ENCODE results near the gene LGR5. TPM values are rescaled to one million over a fixed set of nuclear protein-coding genes. Genes with fewer than 3 reads are reported as not detected.

The LGR5 gene
- total and polyA plus RNA-seq, 9 of the 15 experiments (the other 6 are each of a cell fraction or from before 2014, with no cell fraction given), result not detected

GRCh38 chr12:71441836-71442566, 2.4 kb downstream of the LGR5 start:
- H2AFZ ChIP-seq (ENCODE audit: low read depth, low read length), result no peak overlapping the region
- 2% methylated on average over 4 of the region's 4 CpGs for WGBS (ENCODE audit: insufficient coverage, low coverage, missing lambda C conversion rate)
- no peaks in the 10 kb centered on the region for H3K36me3 ChIP-seq (ENCODE audit: control insufficient read depth, insufficient read depth, low read length)
- no peak overlapping the region for H3K27ac ChIP-seq (ENCODE audit: extremely low read depth, low read depth, low read length)
- no peaks in the 10 kb centered on the region for H3K9me1 ChIP-seq (ENCODE audit: control insufficient read depth, insufficient read depth, low read length)
- peaks cover 20 to 29% of the 10 kb centered on the region in 2 experiments for H3K27me3 ChIP-seq (ENCODE audit: control insufficient read depth in 2 of 2, insufficient read depth in 2 of 2, low read length in 2 of 2)
- no peak overlapping the region for H3K9ac ChIP-seq (ENCODE audit: insufficient read depth in 1 of 2, low read depth in 2 of 2, low read length in 2 of 2)
- no TSS peak for BruUV-seq (replicated peaks)
- ChIA-PET CTCF (ENCODE audit: low intra/inter-chr PET ratio) (no interaction called here), POLR2A (interaction anchor here (0.7 kb wide), 1 partner anchor 11 kb away, joined by 3 read pairs; no protein-coding TSS in a partner anchor)
- intact Hi-C loops (cut with micrococcal nuclease) (no loop called here), in situ Hi-C loops (cut with MboI) (no loop called here)
- ATAC-seq (no peak), FAIRE-seq (no peak), DNase-seq (ENCODE audit: extremely low read depth in 1 of 4, low spot score in 3 of 4) (no peak)
- no peaks in the 10 kb centered on the region for H3K79me2 ChIP-seq (ENCODE audit: control insufficient read depth, insufficient read depth, low read length)
- H4K20me1 ChIP-seq (replicated peaks; ENCODE audit: control insufficient read depth, insufficient read depth, low read length), result no peaks in the 10 kb centered on the region; the same call in 1 of the 2 replicates
- H3K4me1 ChIP-seq (replicated peaks in 1 of 2; ENCODE audit: control insufficient read depth in 2 of 2, insufficient read depth in 2 of 2, low read length in 2 of 2), result peaks cover 0 to 18% of the 10 kb centered on the region in 2 experiments; a peak in 3 of 5 replicates
- H3K4me2 ChIP-seq (ENCODE audit: insufficient read depth, low read length), result no peak overlapping the region
- H3K4me3 ChIP-seq, result no peak overlapping the region
- no peaks in the 10 kb centered on the region for H3K9me3 ChIP-seq (replicated peaks; ENCODE audit: control insufficient read depth, insufficient read depth, low read depth, low read length)
- TF ChIP-seq HOXB6 (CRISPR knock-in tag; IDR thresholded peaks at IDR 0.05; ENCODE audit: borderline replicate concordance) (no peak), ZNF699 (CRISPR knock-in tag; IDR thresholded peaks at IDR 0.05; ENCODE audit: insufficient replicate concordance) (no peak), E2F4 (CRISPR knock-in tag; IDR thresholded peaks at IDR 0.05; ENCODE audit: low read depth) (no peak), HDAC6 (IDR thresholded peaks at IDR 0.05; ENCODE audit: low read depth, low read length) (no peak), MGA (IDR thresholded peaks at IDR 0.05) (no peak), CREB3 (tag; conservative IDR thresholded peaks at IDR 0.05; ENCODE audit: low read depth) (no peak)

Measured in K562 (cell line).